Psoas muscle (tissue), 8 donors: ENCODE measurements around the gene AP1M2. TPM values are rescaled to one million over a fixed set of nuclear protein-coding genes. Genes with fewer than 3 reads are reported as not detected.
A peak's percentile ranks its signal among the peaks of the same experiment; 100 is the strongest.

Experiments used
- ATAC-seq, 4 donors: fragments of 200-7000 bp; cut with Tn5 transposase; one replicate each; pipeline ENCODE4 v1.9.1; 2020; ENCODE audit warnings: moderate library complexity in 3 of 4, mild to moderate bottlenecking in 2 of 4
- DNase-seq, 2 donors: peaks; one replicate each; pipeline ENCODE4 v3.0.0-alpha.2; 2020
- H3K27ac ChIP-seq: fragments of 200-600 bp; one replicate; pipeline ENCODE4 v1.8.0; 2022
- H3K27me3 ChIP-seq, 3 donors: fragments of 200-600 bp in 1 of 3; one replicate each; pipeline versions ENCODE4 v1.6.1 to v1.8.0; 2013 to 2022; ENCODE audit warnings: low read length in 2 of 3, mild to moderate bottlenecking in 2 of 3, moderate library complexity in 1 of 3; ENCODE audit not compliant: insufficient read depth in 3 of 3
- H3K36me3 ChIP-seq, 2 donors: fragments of 200-600 bp in 1 of 2; one replicate each; pipeline versions ENCODE4 v1.6.1 to v1.8.0; 2013 to 2022; ENCODE audit warnings: low read depth in 1 of 2, mild to moderate bottlenecking in 1 of 2, moderate library complexity in 1 of 2; ENCODE audit not compliant: insufficient read depth in 1 of 2
- H3K4me1 ChIP-seq: fragments of 200-600 bp; one replicate; pipeline ENCODE4 v1.8.0; 2022
- H3K4me3 ChIP-seq: fragments of 200-600 bp; one replicate; pipeline ENCODE4 v1.8.0; 2022; ENCODE audit warnings: mild to moderate bottlenecking
- H3K9me3 ChIP-seq: fragments of 200-600 bp; one replicate; pipeline ENCODE4 v1.8.0; 2022
- CTCF ChIP-seq: fragments of 200-600 bp; IDR thresholded peaks from one replicate; pipeline ENCODE4 v1.8.0; 2022; ENCODE audit warnings: antibody characterized with exemption
- WGBS, 3 donors: extraction: QIAGEN DNeasy Blood & Tissue Kit; methylation state at CpG; one replicate each; pipeline versions ENCODE4 v1.1.6 to v1.1.7; 2013; 5-methylcytosine and 5-hydroxymethylcytosine counted together
- intact Hi-C, 2 donors: fragments of 100-400 bp; cut with DNase I; formaldehyde crosslinking; loops; one replicate each; pipeline versions ENCODE4 v1.11.0 to v1.14.2; 2022
- polyA plus RNA-seq, 3 donors: library from polyadenylated mRNA; stranded (reverse); fragments of 200-250 nt; gene quantifications; one replicate each; pipeline ENCODE4 v1.2.3, GENCODE V29; 2013
- total RNA-seq, 4 donors: library from RNA; stranded (reverse); fragmentation: NEBNext Ultra II Directional in 2 of 4; extraction: Animal tissue kit (Norgen Biotek cat#: 25700) in 2 of 4; gene quantifications; one replicate each; pipeline versions ENCODE4 v1.2.1 to v1.2.4, GENCODE V29; 2021 to 2023
- donor health status: healthy with polysubstance abuse.
- donor health status: DM: no; HTN: no; CAD: no; lungs with moderate emphysema.
- donor health status: Bipolar disorder and iron deficiency.
- donor health status: healthy.
- donor health status: DM: yes; HTN: yes; CAD: no.
- donor health status: DM: no; HTN: no; CAD: no.
- donor health status: DM: no; HTN: no; CAD: no.
- donor health status: DM: yes; HTN: yes; CAD: no.

Gene AP1M2
- total and polyA plus RNA-seq, 7 donors, result 0.13 TPM; not detected in 6

DNA sequence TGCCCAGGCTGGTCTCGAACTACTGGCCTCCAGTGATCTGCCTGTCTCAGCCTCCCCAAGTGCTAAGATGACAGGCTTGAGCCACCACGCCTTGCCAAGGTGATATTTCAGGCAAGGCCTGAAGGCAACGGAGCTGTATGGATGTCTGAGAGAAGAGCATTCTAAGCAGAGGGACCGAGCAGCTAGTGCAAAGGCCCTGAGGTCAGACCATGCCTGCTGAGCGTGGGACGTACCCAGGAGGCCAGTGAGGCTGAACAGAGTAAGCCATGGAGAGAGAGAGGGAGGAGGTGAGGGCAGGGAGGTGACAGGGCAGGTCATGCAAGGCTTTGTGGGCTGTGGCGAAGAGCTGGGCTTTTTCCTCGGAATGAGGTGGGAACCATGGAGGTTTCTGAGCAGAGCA is 34.9 kb upstream of the AP1M2 start:
- Histone ChIP-seq H3K36me3 (no peaks in the 10 kb centered on the region), H3K4me1 (peaks cover 26% of the 10 kb centered on the region), H3K4me3 (no peak overlapping the region), H3K27me3 (no peaks in the 10 kb centered on the region), H3K9me3 (no peaks in the 10 kb centered on the region), H3K27ac (no peak overlapping the region)
- 98 to 100% (median 99%) methylated on average over 8 of the region's 8 CpGs for WGBS, 3 donors
- intact Hi-C loops, result no loop called here
- DNase-seq, result no peak
- no peak for TF ChIP-seq CTCF
- ATAC-seq, result no peak

DNA sequence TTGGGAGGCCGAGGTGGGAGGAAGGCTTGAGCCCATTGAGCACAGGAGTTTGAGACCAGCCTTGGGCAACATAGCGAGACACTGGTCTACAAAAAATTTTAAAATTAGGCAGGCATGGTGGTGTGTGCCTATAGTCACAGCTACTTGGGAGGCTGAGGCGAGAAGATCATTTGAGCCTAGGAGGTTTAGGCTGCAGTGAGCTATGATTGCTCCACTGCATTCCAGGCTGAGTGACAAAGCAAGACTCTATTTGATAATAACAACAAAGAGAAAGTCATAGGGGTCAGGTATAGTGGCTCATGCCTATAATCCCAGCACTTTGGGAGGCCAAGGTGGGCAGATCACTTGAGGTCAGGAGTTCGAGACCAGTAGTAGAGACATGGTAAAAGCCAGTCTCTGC is 33.7 kb upstream of the AP1M2 start:
- DNase-seq (no peak), ATAC-seq (peak in 1 of 4 donors; percentile 14)
- no peaks in the 10 kb centered on the region for H3K27me3 ChIP-seq
- peak overlapping the region; percentile 31 for H3K27ac ChIP-seq
- intact Hi-C loops, result no loop called here
- peaks cover 29% of the 10 kb centered on the region for H3K4me1 ChIP-seq
- no peak overlapping the region for H3K4me3 ChIP-seq
- 98 to 99% (median 99%) methylated on average over 4 of the region's 4 CpGs for WGBS, 3 donors
- no peaks in the 10 kb centered on the region for H3K9me3 ChIP-seq
- H3K36me3 ChIP-seq, result no peaks in the 10 kb centered on the region
- TF ChIP-seq CTCF, result no peak

DNA sequence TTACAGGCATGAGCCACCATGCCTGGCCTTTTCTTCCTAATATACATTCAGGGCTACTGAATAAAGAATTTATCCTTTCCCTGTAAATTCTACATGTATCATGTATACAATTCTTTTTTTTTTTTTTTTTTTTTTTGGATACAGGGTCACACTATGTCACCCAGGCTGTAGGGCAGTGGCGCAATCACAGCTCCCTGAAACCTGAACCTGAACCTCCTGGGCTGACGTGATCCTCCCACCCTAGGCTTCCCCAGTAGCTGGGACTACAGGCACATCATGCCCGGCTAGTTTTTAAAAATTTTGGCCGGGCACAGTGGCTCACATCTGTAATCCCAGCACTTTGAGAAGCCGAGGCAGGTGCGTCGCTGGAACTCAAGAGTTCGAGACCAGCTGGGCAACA is 31.7 kb upstream of the AP1M2 start:
- peak in 1 of 2 donors; percentile 72 for DNase-seq
- Histone ChIP-seq H3K4me3 (no peak overlapping the region), H3K4me1 (peaks cover 20% of the 10 kb centered on the region), H3K9me3 (no peaks in the 10 kb centered on the region), H3K36me3 (no peaks in the 10 kb centered on the region), H3K27me3 (no peaks in the 10 kb centered on the region), H3K27ac (peak overlapping the region; percentile 65)
- ATAC-seq, result peak; percentile 65 to 82 (median 76)
- intact Hi-C loops, result no loop called here
- TF ChIP-seq CTCF, result no peak
- WGBS, 3 donors, result 37 to 70% (median 39%) methylated on average over 8 of the region's 8 CpGs

DNA sequence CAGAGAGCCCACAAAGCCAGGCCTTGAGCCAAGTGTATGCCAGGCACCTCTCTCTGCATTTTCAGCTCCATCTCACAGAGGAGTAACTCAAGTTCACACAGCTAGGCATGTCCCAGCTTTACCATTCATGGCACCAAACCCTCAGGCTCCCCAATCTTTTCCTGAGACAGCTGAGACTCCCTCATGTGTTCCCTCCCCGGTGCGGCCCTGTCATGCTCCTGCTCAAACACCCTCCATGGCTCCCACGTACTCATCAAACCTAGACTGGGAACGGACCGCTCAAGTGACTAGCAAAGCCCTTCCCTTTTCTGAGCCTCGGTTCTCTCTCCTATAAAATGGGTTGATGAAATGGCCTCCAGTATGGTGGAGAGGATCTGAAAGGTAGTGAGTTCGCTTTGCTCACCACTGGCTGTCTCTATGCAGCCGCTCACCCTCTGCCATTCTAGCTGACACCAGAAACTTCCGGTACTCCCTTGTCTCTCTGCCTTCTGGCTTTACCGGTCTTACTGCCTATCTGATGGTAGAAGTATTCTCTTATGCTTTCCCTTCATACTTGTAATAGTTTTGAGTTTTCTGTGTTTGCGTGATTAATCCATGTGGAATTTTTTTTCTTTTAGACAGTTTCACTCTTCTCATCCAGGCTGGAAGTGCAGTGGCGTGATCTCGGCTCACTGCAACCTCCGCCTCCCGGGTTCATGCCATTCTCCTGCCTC is 30.5 kb upstream of the AP1M2 start:
- no peaks in the 10 kb centered on the region for H3K36me3 ChIP-seq
- H3K9me3 ChIP-seq, result no peaks in the 10 kb centered on the region
- no peak for ATAC-seq
- H3K27me3 ChIP-seq, result no peaks in the 10 kb centered on the region
- TF ChIP-seq CTCF, result no peak
- WGBS, 3 donors, result 88 to 92% (median 89%) methylated on average over 15 of the region's 15 CpGs
- H3K27ac ChIP-seq, result peak overlapping the region; percentile 71
- DNase-seq, result no peak
- peaks cover 32% of the 10 kb centered on the region for H3K4me1 ChIP-seq
- H3K4me3 ChIP-seq, result no peak overlapping the region
- intact Hi-C loops, result no loop called here
